GM12878 (cell line): ENCODE results near the gene RAB34.

Experiments used
- CTCF ChIP-seq, 3 experiments: IDR thresholded peaks in 2 of 3; conservative IDR thresholded peaks in 1 of 3; 2 replicates each; pipeline ENCODE4 v1.5.1; 2011; ENCODE audit warnings: low read depth in 3 of 3, low read length in 3 of 3, mild to moderate bottlenecking in 3 of 3, control low read depth in 2 of 3, moderate library complexity in 2 of 3, inconsistent platforms in 1 of 3, mixed read lengths in 1 of 3; ENCODE audit not compliant: control insufficient read depth in 2 of 3, insufficient read depth in 1 of 3; ENCODE audit errors: extremely low read depth in 1 of 3
- E2F8 ChIP-seq: fragments of 450-650 bp; IDR thresholded peaks from 2 replicates; pipeline ENCODE4 v1.6.1; 2018; ENCODE audit warnings: mild to moderate bottlenecking, low read depth, moderate library complexity; ENCODE audit not compliant: partially characterized antibody
- ELK1 ChIP-seq: IDR thresholded peaks from 2 replicates; pipeline ENCODE4 v1.6.1; 2012; ENCODE audit warnings: low read depth, low read length, improper control_type of control experiment
- EZH2 ChIP-seq: IDR thresholded peaks from 2 replicates; pipeline ENCODE4 v1.6.1; 2012; ENCODE audit warnings: low read depth, mild to moderate bottlenecking, control low read depth, inconsistent platforms, low read length, borderline replicate concordance; ENCODE audit not compliant: control insufficient read depth
- POLR2AphosphoS2 ChIP-seq: IDR thresholded peaks from 2 replicates; pipeline ENCODE4 v1.6.1; 2011; ENCODE audit warnings: low read depth, mild to moderate bottlenecking, low read length, improper control_type of control experiment, moderate library complexity

- no peak for TF ChIP-seq ELK1
- no peak for TF ChIP-seq EZH2
- no peak for TF ChIP-seq POLR2AphosphoS2
- TF ChIP-seq CTCF (IDR thresholded peaks at IDR 0.05 in 2 of 3, conservative IDR thresholded peaks at IDR 0.05 in 1 of 3; ENCODE audit: control insufficient read depth in 2 of 3, extremely low read depth in 1 of 3, insufficient read depth in 1 of 3, low read depth in 3 of 3, low read length in 3 of 3): no peak
- no peak for TF ChIP-seq E2F8
These were observed 37.8 kb upstream of the RAB34 start for GRCh38 chr17:28755486-28755885.
